DND-41 (cell line): ENCODE data around the gene DMAP1.

Source experiments
- CTCF ChIP-seq: IDR thresholded peaks from 2 replicates; pipeline ENCODE4 v1.5.1; 2012; ENCODE audit warnings: borderline replicate concordance, low read length, moderate library complexity, mild to moderate bottlenecking; ENCODE audit not compliant: poor library complexity, severe bottlenecking; ENCODE audit errors: extremely low read depth
- EZH2 ChIP-seq: IDR thresholded peaks from 3 replicates; pipeline ENCODE4 v1.6.1; 2012; ENCODE audit warnings: borderline replicate concordance, low read depth, mild to moderate bottlenecking, moderate library complexity, low read length, inconsistent platforms; ENCODE audit not compliant: severe bottlenecking

GRCh38 chr1:44208226-44208625 lies 5.0 kb upstream of the DMAP1 start:
- TF ChIP-seq EZH2 = no peak
- TF ChIP-seq CTCF = no peak
